NCI-H69 (cell line): ENCODE measurements around the gene SPATA31C2.
"Not testable (repeated sequence)": the region's sequence is repeated elsewhere in the genome, so short reads cannot be mapped to it uniquely, and the experiment has no call there.

Experiments
- DNase-seq: peaks from one replicate; lab custom pipeline; 2025; lab: John Stamatoyannopoulos, UW

The SPATA31C2 gene

DNA sequence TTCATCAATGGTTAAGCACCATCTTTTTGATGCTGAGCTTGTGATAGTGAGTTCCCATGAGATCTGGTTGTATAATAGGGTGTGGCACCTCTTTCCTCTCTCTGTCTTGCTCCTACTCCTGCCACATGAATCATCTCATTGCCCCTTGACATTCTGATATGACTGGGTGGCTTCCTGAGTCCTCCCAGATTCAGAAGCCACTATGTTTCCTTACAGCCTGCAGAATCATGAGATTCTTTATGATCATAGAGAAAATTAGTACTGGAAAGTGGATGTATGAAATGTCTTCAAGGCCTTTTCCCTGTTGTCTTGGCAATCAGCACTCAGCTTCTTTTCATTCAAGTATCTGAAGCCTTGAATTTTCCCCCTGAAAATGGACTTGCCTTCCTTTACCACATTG is 14.9 kb downstream of the SPATA31C2 start:
- not testable (repeated sequence) for DNase-seq

DNA sequence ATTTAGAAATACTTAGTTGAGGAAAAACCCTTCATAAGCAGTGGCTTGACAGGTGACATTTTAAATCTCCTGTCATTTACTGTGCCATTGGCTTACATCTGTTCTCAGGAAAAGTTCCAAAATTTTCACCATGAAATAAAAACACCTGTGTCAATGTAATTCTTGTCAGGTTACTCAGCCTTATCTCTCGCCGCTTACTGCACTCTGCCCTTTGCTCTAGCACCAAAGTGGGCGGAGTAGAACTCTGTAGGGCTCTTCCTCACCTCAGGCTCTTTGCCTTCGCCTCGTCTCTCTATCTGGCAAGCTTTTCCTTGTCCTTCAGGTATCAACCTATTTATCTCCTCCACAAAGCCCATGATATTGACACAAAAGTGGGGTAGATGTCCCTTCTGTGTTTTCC is 20.2 kb downstream of the SPATA31C2 start:
- DNase-seq, result not testable (repeated sequence)

DNA sequence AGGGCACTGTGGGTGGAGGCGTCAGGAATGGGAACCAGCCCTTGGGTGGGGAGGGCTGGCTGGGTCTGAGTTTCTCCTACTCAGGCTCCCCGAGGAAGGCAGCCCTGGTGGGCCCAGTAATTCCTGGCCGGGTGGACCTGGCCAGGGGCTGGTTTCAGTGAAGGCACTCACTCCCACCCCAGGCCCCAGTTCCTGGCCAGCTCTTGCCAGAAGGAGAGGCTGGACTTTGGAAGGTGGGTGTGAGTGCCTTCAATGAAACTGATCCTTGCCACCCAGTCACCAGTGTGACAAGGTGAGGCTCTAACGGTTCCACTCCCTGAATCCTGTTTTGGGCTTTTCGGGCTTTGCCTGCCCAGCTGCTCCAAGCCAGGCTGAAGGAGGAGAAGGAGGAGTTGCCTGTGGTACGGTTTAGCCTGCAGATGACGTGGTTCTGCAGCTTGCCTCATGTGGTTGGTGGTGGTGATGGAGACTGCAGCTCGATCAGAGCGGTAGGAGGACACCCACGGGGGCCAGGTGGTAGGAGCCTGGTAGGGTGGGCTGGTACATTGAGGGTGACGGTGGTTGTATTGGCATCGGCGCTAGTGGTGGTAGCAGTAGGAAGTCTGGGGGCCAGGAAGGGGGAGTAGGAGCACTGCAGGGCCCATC is 23.2 kb downstream of the SPATA31C2 start:
- DNase-seq, result not testable (repeated sequence)

DNA sequence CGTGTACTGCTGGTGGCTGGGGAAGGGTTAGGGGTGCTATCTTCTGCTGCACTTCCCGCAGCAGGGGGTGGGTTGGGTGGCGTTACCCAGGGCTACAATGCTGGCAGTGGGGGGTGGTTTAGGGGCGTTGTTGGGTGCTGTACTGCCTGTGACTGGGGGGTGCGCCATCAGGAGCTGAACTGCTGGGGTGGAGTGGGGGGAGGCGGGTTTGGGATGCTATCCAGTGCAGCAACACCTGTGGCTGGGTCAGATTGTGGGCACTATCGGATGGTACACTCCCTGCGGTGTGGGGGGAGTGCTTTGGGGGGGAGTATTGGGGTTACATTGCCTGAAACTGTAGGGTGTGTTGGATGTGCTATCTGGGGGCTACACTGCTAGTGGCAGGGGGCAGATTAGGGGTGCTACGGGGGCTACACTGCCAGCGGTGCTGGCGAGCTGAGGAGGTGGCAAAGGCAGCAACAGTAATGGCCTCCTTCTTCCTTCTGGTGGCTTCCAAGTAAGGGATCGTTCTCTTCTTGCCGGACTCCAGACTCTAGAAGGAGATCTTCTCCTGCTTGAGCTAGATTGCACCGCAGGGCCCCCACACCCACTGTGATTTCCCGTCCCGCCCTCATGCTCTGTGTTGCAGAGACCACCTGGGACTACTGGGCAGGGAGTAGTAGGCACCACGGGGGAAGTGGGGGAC is 23.9 kb downstream of the SPATA31C2 start:
- not testable (repeated sequence) for DNase-seq

DNA sequence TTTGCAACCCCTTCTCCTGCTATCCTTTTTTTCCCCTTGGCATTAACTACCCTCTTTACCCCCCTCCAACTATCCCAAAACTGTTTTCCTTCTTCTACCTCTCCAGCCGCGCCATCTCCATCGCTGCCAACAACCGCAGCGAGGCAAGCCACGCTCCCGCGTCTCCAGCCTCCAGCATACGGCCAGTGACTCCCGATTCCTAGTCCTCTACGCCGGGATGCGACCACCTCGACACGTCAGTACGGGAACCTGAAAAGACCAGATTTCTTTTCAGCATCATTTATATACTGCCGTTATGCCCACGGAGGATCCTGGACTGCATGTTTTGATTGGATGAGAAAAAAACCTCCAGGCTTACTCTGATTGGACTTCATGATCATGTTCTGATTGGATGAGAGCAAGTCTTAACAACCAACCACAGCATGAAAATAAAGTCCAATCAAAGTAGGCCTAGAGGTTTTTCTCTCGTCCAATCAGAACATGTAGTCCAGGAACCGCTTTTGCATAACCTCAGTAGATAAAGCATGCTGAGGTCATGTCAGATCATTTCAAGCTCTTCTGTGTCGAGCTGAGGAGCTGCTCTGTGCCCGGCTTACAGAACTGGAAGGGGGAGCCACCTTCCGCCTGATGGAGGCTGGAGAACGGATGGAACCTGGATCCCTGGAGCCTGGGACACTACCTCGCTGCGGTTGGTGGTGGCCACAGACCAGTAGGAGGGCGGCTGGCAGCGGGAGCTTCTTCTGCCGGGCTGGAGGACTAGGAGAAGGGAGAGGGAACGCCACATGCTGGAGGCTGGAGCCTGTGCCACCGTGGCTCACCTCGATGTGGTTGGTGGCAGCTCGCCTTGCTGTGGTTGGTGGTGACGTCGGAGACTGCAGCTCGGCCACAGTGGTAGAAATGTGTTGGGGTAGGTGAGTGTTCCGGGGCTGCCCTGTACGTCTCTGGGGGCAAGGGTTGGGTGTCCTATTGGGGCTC is 24.8 kb downstream of the SPATA31C2 start:
- not testable (repeated sequence) for DNase-seq

DNA sequence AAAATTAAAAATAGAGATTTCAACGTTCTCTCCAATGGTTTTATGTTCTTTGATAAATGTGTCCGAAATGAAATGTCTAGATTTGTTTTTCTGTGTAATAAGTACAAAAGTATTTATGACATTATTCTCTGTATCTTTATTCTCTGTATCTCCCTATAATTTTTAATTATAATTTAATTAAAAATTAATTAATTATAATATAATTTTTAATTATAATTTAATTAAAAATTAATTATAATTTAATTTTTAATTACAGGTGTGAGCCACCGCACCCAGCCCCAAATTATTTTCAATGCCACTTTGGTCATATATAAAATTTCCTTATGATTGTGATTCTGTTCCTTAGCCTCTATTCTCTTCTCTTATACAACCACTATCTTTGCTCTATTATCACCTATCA is 28.2 kb downstream of the SPATA31C2 start:
- no peak for DNase-seq

DNA sequence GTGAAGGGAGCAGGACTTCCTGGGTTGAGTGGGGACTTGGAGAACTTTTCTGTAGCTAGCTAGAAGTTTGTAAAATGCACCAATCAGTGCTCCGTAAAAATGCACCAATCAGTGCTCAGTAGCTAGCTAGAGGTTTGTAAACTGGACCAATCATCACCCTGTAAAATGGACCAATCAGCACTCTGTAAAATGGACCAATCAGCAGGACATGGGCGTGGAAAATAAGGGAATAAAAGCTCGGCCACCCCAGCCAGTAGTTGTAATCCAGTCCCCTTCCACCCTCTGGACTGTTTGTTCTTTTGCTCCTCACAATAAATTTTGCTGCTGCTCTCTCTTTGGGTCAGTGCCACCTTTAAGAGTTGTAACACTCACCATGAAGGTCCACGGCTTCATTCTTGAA is 29.5 kb downstream of the SPATA31C2 start:
- no peak for DNase-seq

DNA sequence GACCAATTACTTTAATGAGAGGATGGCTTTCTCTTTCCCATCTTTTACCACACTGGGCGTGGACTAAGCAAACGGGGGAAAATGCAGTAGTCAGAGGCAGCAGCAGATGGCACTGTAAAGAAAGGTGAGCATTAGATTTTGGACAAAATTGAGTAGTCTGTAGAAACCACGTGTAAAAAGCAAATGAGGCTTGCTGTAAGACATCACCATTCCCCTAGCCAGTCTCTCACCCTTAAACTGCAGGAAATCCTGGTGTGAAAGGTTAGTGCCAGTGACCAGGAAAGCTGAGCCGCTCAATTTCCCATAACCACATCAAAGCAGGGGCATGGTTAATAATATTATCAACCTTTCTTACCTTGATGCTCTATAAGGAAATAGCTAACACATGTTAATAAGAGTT is 31.8 kb downstream of the SPATA31C2 start:
- no peak for DNase-seq

DNA sequence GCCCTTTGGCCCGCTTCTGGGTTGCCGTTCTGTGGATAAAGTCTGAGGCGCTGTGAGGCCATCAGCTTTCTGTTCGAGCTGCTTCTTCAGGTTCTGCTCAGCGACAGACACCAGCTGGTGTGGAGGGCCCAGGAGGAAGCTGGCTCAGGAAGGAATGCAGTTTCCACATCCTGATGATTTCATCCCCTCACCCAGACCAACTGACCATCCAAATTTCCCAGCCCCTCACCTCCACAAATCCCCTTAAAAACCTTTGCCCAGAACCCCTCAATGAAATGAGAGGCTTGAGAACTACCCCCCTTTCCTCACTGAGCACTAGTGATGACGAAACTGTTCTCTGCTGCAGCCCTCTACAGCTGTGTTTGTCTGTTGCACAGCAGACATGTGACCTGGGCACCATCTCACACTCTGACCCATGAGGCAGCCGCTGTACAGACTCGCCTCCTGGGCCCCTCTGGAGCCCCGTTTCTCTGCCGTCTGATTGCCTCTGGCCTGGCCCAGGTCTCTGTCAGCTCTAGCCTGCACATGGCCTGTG is 45.4 kb downstream of the SPATA31C2 start:
- no peak for DNase-seq

DNA sequence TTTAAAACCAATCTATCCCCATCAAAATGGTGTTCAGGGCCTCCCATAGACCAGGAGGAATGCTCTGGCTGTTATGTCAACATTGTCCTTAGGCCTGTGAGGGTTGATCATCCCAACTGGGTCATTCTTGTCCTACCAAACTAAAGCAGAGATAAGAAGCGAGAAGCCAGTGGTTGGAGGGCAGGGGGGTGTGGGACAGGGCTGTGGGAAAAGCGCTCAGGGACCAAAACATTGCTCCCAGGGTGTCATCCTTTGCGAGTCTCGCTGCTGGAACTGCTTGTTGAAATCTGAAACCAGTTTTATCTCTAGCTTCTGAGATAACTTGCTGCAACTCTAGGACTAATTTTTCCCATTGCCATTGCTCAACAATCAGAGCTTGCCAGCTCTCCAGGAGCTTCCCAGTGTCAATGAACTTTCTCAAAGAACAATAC is 48.1 kb downstream of the SPATA31C2 start:
- DNase-seq, result no peak

DNA sequence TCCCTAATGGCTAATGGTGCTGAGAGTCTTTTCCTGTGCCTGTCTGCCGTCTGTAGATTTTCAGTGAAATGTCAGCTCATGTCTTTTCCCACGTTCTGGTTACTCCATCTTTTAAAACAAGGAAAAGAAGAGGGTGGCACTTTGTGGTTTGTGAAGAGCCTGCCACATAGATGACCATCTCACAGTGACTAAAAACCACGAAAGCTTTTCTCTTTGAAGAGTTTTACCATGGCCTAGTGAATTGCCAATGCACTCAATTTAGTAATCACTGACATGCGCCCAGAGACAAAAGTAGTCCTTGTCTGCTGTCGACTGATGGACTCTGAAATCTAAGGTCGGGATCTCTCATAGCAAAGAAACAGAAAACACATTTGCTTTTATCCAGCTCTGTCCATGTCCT is 50.4 kb downstream of the SPATA31C2 start:
- no peak for DNase-seq

DNA sequence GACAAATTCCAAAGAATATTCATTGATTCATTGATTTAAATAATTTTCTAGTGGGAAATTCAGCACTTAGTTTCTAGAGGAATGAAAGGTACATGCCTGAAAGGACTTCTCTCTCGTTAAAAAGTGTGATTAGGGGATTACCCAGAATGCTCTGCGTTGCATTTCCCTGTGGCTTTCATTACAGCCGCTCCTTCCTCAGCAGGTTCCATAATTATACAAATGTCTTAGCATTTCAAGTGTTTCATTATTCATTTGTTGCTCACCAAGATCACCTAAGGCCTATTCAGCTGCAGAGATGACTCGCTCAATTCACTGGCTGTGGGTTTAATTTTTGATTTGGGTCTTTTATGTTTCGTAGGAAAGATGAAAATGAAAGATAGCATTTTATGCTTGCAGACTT is 52.8 kb downstream of the SPATA31C2 start:
- DNase-seq, result no peak

DNA sequence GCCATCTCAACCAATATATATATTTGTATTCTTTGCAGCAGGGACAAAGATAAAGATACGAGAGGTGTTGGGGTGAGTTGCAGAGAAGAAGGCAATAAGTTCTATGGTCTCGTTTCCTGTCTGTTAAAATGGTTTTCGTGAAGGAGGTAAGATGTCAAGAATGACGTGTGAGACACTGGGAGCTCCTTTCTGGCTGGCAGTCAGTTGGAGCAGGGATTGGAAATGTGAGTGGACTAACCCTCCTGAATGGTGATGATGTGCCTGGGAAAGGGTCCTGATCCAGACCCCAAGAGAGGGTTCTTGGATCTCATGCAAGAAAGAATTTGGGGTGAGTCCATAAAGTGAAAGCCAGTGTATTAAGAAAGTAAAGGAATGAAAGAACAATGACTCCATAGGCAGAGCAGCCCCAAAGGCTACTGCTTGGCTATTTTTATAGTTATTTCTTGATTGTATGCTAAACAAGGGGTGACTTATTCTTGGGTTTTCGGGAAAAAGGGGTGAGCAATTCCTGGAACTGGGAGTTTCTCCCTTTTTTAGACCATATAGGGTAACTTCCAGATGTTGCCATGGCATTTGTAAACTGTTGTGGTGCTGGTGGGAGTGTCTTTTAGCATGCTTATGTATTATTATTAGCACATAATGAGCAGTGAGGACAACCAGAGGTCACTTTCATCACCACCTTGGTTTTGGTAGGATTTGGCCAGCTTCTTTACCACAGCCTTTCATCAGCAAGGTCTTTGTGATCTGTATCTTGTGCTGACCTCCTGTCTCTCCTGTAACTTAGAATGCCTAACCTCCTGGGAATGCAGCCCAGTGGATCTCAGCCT is 53.7 kb downstream of the SPATA31C2 start:
- DNase-seq, result no peak
